Natural killer cell treated with Interleukin-12 subunit alpha and Interleukin-12 subunit beta and Interleukin-15 and Interleukin-18, amount 100 ng/mL, for 72 hours (primary cell): Measurements from ENCODE around the gene PDE4D. TPM values are rescaled to one million over a fixed set of nuclear protein-coding genes. Genes with fewer than 3 reads are reported as not detected.
A peak's percentile ranks its signal among the peaks of the same experiment; 100 is the strongest.
"Not testable (repeated sequence)": the region's sequence is repeated elsewhere in the genome, so short reads cannot be mapped to it uniquely, and the experiment has no call there.

ENCODE experiments used
- ATAC-seq, 2 donors: fragments of 150-1000 bp; cut with Tn5 transposase in 1 of 2; sonication (Bioruptor Pico), chemical (Tn5 transposase) in 1 of 2; 2 replicates each; pipeline ENCODE4 v1.10.0; 2021
- DNase-seq: peaks from one replicate; pipeline ENCODE4 v3.0.0; 2022; ENCODE audit warnings: low spot score
- H3K27ac Mint-ChIP-seq, 2 donors: 1 replicate in 1 of 2; 2 replicates in 1 of 2; pipeline ENCODE4 v1.8.0; 2022; ENCODE audit warnings: mixed read lengths in 2 of 2, mild to moderate bottlenecking in 1 of 2, moderate library complexity in 1 of 2
- H3K27me3 Mint-ChIP-seq, 2 donors: 1 replicate in 1 of 2; 2 replicates in 1 of 2; pipeline ENCODE4 v1.8.0; 2022; ENCODE audit warnings: mixed read lengths in 2 of 2
- H3K36me3 Mint-ChIP-seq: one replicate; pipeline ENCODE4 v1.8.0; 2022; ENCODE audit warnings: mixed read lengths
- H3K4me1 Mint-ChIP-seq, 2 donors: 1 replicate in 1 of 2; 2 replicates in 1 of 2; pipeline ENCODE4 v1.8.0; 2022; ENCODE audit warnings: low read depth in 2 of 2, mixed read lengths in 2 of 2, mild to moderate bottlenecking in 1 of 2
- H3K4me3 Mint-ChIP-seq: one replicate; pipeline ENCODE4 v1.8.0; 2022; ENCODE audit warnings: mixed read lengths
- H3K9me3 Mint-ChIP-seq: 2 replicates; pipeline ENCODE4 v1.8.0; 2022; ENCODE audit warnings: mixed read lengths
- total RNA-seq, 2 donors: library from RNA; stranded (reverse); gene quantifications; one replicate each; pipeline ENCODE4 v1.2.3, GENCODE V29; 2022

PDE4D gene
- total RNA-seq, 2 donors from 2014 or later = 55.0 to 80.5 TPM

GRCh38 chr5:59665832-59666203 lies 227.7 kb downstream of the PDE4D start:
- H3K27ac Mint-ChIP-seq, DNase-seq, H3K9me3 Mint-ChIP-seq, H3K36me3 Mint-ChIP-seq, ATAC-seq, H3K4me3 Mint-ChIP-seq, H3K27me3 Mint-ChIP-seq: not testable (repeated sequence)
- peaks cover 12 to 17% of the 10 kb centered on the region in 2 donors for H3K4me1 Mint-ChIP-seq

GRCh38 chr5:59665086-59665831 lies 228.3 kb downstream of the PDE4D start:
- no peak overlapping the region for H3K27ac Mint-ChIP-seq
- H3K36me3 Mint-ChIP-seq = no peaks in the 10 kb centered on the region
- no peak overlapping the region for H3K4me3 Mint-ChIP-seq
- peaks cover 3% of the 10 kb centered on the region for H3K9me3 Mint-ChIP-seq
- no peaks in the 10 kb centered on the region for H3K27me3 Mint-ChIP-seq
- ATAC-seq = no peak
- DNase-seq = no peak
- peaks cover 16 to 17% of the 10 kb centered on the region in 2 donors for H3K4me1 Mint-ChIP-seq

GRCh38 chr5:59661954-59662615 lies 231.4 kb downstream of the PDE4D start:
- no peaks in the 10 kb centered on the region for H3K9me3 Mint-ChIP-seq
- peak overlapping the region; percentile 78 to 84 for H3K27ac Mint-ChIP-seq
- H3K4me1 Mint-ChIP-seq = peaks cover 21 to 22% of the 10 kb centered on the region in 2 donors
- no peaks in the 10 kb centered on the region for H3K27me3 Mint-ChIP-seq
- peak overlapping the region; percentile 71 for H3K4me3 Mint-ChIP-seq
- H3K36me3 Mint-ChIP-seq = no peaks in the 10 kb centered on the region
- no peak for DNase-seq
- ATAC-seq = peak; percentile 51 to 66

- peaks cover 21 to 28% of the 10 kb centered on the region in 2 donors for H3K4me1 Mint-ChIP-seq
- no peaks in the 10 kb centered on the region for H3K27me3 Mint-ChIP-seq
- no peak for DNase-seq
- no peaks in the 10 kb centered on the region for H3K36me3 Mint-ChIP-seq
- peak overlapping the region; percentile 71 for H3K4me3 Mint-ChIP-seq
- H3K27ac Mint-ChIP-seq = peak overlapping the region; percentile 78 to 84
- ATAC-seq = peak in 1 of 2 donors; percentile 44
- no peaks in the 10 kb centered on the region for H3K9me3 Mint-ChIP-seq
These were observed 232.2 kb downstream of the PDE4D start for GRCh38 chr5:59661311-59661710.

- Mint-ChIP-seq H3K36me3 (no peaks in the 10 kb centered on the region), H3K27ac (peak overlapping the region; percentile 62 to 84), H3K9me3 (no peaks in the 10 kb centered on the region), H3K4me3 (no peak overlapping the region), H3K27me3 (no peaks in the 10 kb centered on the region), H3K4me1 (peaks cover 27 to 33% of the 10 kb centered on the region in 2 donors)
- DNase-seq = no peak
- ATAC-seq = no peak
These were observed 232.8 kb downstream of the PDE4D start for GRCh38 chr5:59660737-59661136.

GRCh38 chr5:59656351-59657254 lies 236.9 kb downstream of the PDE4D start:
- Mint-ChIP-seq H3K27ac (peak overlapping the region; percentile 67 to 70), H3K4me3 (peak overlapping the region; percentile 31), H3K9me3 (no peaks in the 10 kb centered on the region), H3K27me3 (no peaks in the 10 kb centered on the region), H3K36me3 (no peaks in the 10 kb centered on the region), H3K4me1 (peaks cover 20 to 36% of the 10 kb centered on the region in 2 donors)
- DNase-seq (peak; percentile 62), ATAC-seq (peak; percentile 80 to 84)

- peaks cover 16 to 32% of the 10 kb centered on the region in 2 donors for H3K4me1 Mint-ChIP-seq
- no peaks in the 10 kb centered on the region for H3K27me3 Mint-ChIP-seq
- H3K27ac Mint-ChIP-seq = peak overlapping the region; percentile 67 to 70
- H3K36me3 Mint-ChIP-seq = no peaks in the 10 kb centered on the region
- peak overlapping the region; percentile 31 for H3K4me3 Mint-ChIP-seq
- peak; percentile 57 to 75 for ATAC-seq
- no peaks in the 10 kb centered on the region for H3K9me3 Mint-ChIP-seq
- no peak for DNase-seq
These were observed 237.7 kb downstream of the PDE4D start for GRCh38 chr5:59655693-59656309.

- Mint-ChIP-seq H3K9me3 (no peaks in the 10 kb centered on the region), H3K27ac (peak overlapping the region in 1 of 2 donors; percentile 70), H3K36me3 (no peaks in the 10 kb centered on the region), H3K4me1 (peaks cover 16 to 28% of the 10 kb centered on the region in 2 donors), H3K4me3 (no peak overlapping the region), H3K27me3 (no peaks in the 10 kb centered on the region)
- no peak for DNase-seq
- no peak for ATAC-seq
These were observed 238.8 kb downstream of the PDE4D start for GRCh38 chr5:59654691-59655090.

GRCh38 chr5:59652449-59652848 lies 241.1 kb downstream of the PDE4D start:
- no peak overlapping the region for H3K27ac Mint-ChIP-seq
- H3K27me3 Mint-ChIP-seq = no peaks in the 10 kb centered on the region
- no peaks in the 10 kb centered on the region for H3K36me3 Mint-ChIP-seq
- H3K4me3 Mint-ChIP-seq = no peak overlapping the region
- H3K4me1 Mint-ChIP-seq = peaks cover 19 to 27% of the 10 kb centered on the region in 2 donors
- H3K9me3 Mint-ChIP-seq = peaks cover 4% of the 10 kb centered on the region
- no peak for ATAC-seq
- no peak for DNase-seq

- Mint-ChIP-seq H3K4me3 (no peak overlapping the region), H3K9me3 (peaks cover 4% of the 10 kb centered on the region), H3K4me1 (peaks cover 10% of the 10 kb centered on the region in 2 donors), H3K27me3 (no peaks in the 10 kb centered on the region), H3K36me3 (no peaks in the 10 kb centered on the region), H3K27ac (no peak overlapping the region)
- DNase-seq (no peak), ATAC-seq (no peak)
These were observed 244.3 kb downstream of the PDE4D start for GRCh38 chr5:59648949-59649921.

GRCh38 chr5:59648038-59648831 lies 245.3 kb downstream of the PDE4D start:
- Mint-ChIP-seq H3K27me3 (no peaks in the 10 kb centered on the region), H3K27ac (no peak overlapping the region), H3K4me1 (peaks cover 7 to 8% of the 10 kb centered on the region in 2 donors), H3K9me3 (peaks cover 4% of the 10 kb centered on the region), H3K4me3 (no peak overlapping the region), H3K36me3 (no peaks in the 10 kb centered on the region)
- ATAC-seq (no peak), DNase-seq (no peak)

- H3K4me3 Mint-ChIP-seq = no peak overlapping the region
- no peak for DNase-seq
- ATAC-seq = no peak
- no peak overlapping the region for H3K27ac Mint-ChIP-seq
- H3K9me3 Mint-ChIP-seq = peaks cover 4% of the 10 kb centered on the region
- peaks cover 5 to 10% of the 10 kb centered on the region in 2 donors for H3K4me1 Mint-ChIP-seq
- no peaks in the 10 kb centered on the region for H3K27me3 Mint-ChIP-seq
- no peaks in the 10 kb centered on the region for H3K36me3 Mint-ChIP-seq
These were observed 248.1 kb downstream of the PDE4D start for GRCh38 chr5:59645380-59645779.
